ENCODE results near the gene TUBGCP2.

Gene TUBGCP2, protein sequence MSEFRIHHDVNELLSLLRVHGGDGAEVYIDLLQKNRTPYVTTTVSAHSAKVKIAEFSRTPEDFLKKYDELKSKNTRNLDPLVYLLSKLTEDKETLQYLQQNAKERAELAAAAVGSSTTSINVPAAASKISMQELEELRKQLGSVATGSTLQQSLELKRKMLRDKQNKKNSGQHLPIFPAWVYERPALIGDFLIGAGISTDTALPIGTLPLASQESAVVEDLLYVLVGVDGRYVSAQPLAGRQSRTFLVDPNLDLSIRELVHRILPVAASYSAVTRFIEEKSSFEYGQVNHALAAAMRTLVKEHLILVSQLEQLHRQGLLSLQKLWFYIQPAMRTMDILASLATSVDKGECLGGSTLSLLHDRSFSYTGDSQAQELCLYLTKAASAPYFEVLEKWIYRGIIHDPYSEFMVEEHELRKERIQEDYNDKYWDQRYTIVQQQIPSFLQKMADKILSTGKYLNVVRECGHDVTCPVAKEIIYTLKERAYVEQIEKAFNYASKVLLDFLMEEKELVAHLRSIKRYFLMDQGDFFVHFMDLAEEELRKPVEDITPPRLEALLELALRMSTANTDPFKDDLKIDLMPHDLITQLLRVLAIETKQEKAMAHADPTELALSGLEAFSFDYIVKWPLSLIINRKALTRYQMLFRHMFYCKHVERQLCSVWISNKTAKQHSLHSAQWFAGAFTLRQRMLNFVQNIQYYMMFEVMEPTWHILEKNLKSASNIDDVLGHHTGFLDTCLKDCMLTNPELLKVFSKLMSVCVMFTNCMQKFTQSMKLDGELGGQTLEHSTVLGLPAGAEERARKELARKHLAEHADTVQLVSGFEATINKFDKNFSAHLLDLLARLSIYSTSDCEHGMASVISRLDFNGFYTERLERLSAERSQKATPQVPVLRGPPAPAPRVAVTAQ

DNA sequence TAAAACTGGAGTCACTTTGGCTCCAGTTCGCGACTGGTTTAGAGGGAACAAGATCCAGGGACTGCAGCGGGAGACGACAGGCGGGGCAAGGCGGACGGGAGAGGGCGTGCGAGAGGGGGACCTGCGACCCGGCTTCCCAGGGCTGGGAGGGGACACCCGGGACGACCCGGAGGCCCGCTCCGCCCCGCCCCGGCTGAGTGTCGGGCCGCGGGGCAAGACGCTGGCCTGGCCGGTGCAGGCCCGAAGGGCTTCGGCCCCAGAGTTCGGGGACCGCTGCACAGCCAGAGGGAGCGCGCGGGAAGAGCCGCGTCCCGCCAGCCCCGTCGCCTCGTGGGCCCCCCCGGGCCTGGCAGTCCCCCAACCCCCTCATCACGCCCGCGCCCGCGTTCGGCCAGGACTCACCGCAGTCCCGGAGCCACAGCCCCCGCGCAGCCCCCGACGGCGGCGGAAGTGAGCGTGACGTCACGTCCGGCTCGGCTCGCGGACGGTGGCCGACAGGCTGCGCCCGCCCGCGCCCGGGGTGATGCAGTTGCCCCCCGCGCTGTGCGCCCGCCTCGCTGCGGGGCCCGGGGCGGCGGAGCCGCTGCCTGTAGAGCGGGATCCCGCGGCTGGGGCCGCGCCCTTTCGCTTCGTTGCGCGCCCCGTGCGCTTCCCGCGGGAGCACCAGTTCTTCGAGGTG, at the start of gene TUBGCP2, which contains the start of gene ZNF511:
TSS of gene TUBGCP2 (minus strand) at position 452 of the 679 bp plus-strand sequence. CDS start 5,931 bp downstream, outside the sequence.
TSS of gene ZNF511 (plus strand) at position 494 of the 679 bp plus-strand sequence. CDS start at position 524, 30 bp downstream.
- DNase-seq (ENCODE audit: low read depth) = peak; percentile 84

- DNase-seq (ENCODE audit: low read depth) = peak; percentile 47
These were observed 48.9 kb upstream of the TUBGCP2 start, which contains the start of gene FUOM for GRCh38 chr10:133357285-133358161. FUOM (minus strand) TSS chr10:133358019; CDS start chr10:133358007, 12 bp downstream.

DNA sequence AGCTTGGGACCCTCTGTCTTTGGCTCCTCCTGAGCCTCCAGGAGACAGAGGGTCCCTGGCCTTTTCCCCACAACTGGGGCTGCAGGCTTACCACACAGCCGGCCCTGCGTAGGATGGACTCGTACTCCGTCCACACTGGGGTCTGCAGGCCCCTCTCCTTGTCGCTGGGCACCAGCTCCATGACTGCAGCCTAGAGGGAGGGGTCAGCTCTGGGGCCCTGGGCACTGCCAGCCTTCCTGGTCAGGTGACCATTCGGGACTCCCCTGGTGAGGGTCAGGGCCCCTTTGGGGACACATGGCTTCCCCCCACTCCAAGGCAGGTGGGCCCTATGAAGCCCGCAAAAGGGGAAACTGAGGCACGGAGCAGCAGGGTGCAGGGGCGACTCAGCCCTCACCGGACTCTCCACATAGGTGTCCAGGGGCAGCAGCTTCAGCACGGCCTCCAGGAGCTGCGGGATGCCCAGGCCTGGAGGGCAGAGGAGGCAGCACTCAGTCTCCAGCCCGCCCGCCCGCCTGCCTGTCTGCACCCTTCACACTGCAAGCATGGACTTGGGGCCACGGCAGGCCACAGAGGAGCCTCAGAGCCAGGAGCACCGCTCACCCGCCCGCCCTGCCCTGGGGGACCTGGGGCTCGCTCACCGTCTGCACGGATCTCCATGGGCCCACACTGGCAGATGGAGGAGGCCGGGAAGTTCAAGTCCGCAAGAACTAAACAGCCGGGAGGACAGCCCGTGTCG, 48.0 kb upstream of the TUBGCP2 start:
- no peak for DNase-seq (ENCODE audit: low read depth)

DNA sequence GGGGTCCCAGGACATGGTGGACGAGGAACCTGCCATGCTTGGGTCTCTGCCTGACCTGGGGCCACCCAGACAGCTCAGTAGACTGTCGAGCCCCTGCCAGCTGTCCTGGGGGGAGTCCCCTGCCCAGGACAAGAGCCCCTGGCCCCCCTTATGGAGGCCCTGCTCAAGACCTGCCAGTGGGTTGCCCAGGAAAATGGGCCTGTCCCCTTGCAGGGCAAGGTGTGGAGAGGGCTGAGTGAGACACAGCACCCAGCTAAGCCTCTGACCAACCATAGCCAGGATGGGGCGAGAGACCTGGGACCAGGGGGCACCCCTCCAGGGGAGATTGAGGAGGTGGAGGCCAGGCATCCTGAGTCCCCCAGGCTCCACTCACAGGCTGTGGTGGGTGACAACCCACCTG, 47.3 kb upstream of the TUBGCP2 start:
- no peak for DNase-seq (ENCODE audit: low read depth)

DNA sequence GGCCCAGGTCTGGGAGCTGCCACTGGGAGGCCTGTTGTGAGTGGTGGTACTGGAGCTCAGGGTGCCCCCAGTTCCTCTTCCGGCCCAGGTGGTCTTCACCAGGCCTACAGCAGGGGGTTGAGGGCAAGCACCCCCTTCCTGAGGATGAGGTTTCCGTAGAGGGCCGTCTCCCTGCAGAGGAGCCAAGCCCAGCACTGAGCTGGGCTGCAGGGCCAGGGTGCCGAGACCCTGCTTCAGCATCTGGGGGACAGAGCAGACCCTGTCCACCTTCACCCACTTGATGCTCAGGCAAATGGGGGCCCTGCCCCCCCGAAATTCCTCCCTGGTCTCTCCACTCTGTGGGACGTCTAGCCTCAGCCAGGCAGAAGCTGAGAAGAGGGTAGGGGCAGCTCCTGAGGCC, 46.6 kb upstream of the TUBGCP2 start:
- DNase-seq (ENCODE audit: low read depth) = no peak

- no peak for DNase-seq (ENCODE audit: low read depth)
These were observed 46.1 kb upstream of the TUBGCP2 start for GRCh38 chr10:133354672-133355240.

- DNase-seq (ENCODE audit: low read depth) = no peak
These were observed 45.4 kb upstream of the TUBGCP2 start for GRCh38 chr10:133353988-133354605.

DNA sequence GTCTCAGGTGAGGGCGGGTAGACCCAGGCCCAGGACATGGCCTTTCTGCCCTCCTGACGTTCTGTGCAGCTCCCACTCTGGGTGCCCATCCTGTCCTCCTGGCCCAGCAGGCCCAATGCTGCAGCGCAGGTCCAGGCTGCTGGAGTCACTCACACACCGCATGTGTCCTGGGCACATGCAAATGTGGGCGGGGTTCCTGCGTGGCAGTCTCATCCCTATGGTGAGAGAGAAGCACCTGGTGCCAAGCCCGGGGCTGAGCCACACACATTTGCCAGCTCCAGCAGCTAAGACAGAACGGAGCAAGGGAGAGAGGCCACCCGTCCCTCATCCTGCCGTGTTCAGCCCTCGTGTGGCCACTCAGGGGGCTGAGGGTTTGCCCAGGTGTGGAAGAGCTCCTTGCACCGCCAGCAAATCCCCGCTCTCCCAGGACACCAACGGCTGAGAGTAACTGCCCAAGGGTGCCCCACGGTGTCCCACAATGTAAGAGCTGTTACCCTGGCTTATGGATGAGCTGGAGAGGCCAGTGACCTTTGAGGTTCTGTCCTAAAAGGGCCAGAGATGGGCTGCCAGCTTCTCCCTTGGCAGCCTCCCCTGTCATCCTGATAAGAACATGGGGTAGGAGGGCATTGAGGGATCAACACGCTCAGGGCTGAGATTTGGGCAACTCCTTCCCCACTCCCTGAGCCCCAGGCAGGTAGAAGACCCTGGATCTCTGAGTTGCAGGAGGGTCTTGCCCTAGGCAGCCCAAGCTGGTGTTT, 44.7 kb upstream of the TUBGCP2 start:
- DNase-seq (ENCODE audit: low read depth) = no peak

DNA sequence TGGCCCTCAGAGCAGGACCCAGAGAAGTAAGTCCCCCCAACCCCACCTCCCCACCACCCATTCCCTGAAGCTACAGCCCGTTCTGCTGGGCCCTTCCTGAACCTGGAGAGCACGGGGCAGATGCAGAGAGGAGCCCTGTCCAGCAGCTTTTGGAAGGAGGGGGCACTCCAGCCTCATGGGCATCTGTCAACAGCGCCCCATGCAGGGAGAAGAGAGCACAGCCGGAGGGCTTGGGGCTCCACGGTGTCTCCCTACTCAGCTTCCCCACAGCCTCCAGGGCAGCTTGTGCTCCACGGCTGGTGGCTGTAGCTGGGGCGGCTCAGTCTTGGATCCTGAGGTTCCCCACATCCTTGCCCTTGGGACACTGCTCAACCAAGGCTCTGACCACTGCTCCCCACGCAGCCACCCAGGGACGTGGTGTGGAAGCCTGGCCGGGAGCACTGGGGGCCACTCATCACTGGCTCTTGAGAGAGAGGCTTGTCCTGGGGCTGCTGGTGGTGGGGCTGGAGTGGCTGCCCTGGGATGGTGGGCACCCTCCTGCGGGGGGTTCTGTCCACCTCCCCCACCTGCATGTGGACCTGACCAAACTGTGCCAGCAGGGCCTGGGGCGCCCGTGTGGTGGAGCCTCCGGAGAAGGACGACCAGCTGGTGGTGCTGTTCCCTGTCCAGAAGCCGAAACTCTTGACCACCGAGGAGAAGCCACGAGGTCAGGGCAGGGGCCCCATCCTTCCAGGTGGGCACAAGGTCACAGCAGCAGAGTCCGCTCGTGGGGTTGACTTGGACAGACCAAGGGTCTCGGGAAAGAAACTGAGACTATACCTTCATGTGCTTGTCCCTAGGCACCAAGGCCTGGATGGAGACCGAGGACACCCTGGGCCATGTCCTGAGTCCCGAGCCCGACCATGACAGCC, 43.0 kb upstream of the TUBGCP2 start:
- no peak for DNase-seq (ENCODE audit: low read depth)

DNA sequence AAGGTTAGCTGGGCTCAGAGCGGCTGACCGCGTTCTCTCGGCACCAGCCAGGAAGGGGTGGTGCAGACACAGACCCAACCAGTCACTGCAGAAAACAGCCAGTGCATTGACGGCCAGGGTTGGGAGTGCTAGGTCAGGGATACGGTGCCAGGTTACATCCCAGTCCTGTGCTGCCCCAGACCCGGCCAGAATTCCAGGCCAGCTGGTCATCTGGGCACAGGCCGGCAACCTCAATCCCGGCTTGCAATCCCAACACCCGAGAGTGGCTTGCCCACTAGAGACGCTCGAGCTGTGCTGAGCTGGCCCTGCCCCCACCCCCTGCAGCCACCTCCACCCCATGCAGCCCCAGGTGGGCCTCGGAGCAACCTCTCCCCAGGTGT, 42.3 kb upstream of the TUBGCP2 start:
- DNase-seq (ENCODE audit: low read depth) = no peak

- DNase-seq (ENCODE audit: low read depth) = no peak
These were observed 41.7 kb upstream of the TUBGCP2 start for GRCh38 chr10:133350283-133350949.

DNA sequence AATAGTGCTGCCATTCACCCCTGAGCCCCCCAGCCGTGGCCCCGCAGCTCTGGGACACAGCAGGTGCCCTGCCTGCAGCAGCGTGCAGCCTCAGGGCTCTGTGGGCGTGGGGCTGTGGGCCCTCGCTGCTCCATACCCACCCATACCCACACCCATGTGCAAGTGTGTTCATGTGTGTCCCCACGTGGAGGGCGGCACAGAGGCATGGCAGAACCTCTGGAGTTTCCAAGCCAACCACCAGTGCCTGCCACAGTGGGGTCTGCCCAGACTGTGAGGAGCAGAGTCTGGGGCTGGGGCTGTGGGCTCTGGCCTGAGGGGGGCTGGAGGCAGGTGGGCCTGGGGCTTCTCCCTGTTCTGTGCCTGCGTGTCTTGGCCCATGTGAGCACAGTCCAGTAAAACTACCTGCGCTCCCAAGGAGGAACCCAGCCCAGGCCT, 40.9 kb upstream of the TUBGCP2 start:
- DNase-seq (ENCODE audit: low read depth) = no peak

DNA sequence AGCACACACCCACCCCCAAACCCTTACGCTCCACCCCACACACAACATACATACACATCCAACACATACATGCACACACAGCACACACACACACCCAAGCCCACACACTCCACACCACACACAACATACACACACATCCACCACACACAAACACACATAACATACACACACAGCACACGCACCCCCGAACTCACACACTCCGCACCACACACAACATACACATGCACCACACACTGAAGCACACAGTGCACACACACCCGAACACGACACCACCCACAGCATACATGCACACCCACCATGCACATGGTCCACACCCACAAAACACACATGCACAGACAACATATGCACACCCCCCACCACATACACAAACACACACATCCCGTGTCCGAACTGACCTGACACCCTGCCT, 40.5 kb upstream of the TUBGCP2 start:
- no peak for DNase-seq (ENCODE audit: low read depth)

- no peak for DNase-seq (ENCODE audit: low read depth)
These were observed 39.2 kb upstream of the TUBGCP2 start for GRCh38 chr10:133347710-133348517.

- no peak for DNase-seq (ENCODE audit: low read depth)
These were observed 37.7 kb upstream of the TUBGCP2 start for GRCh38 chr10:133346413-133346812.

- no peak for DNase-seq (ENCODE audit: low read depth)
These were observed 35.6 kb upstream of the TUBGCP2 start for GRCh38 chr10:133344236-133344635.

Measured in ELR (cell line).